Activated CD8-positive, alpha-beta memory T cell treated with anti-CD3 and anti-CD28 coated beads for 4 hours (primary cell): ENCODE measurements around the gene ABCF3.

Experiments
- DNase-seq, 2 donors: peaks; one replicate each; pipeline ENCODE4 v3.0.0-alpha.2; 2020; ENCODE audit warnings: low read depth in 2 of 2

ABCF3 gene

GRCh38 chr3:184168363-184169120 lies 17.5 kb upstream of the ABCF3 start:
- no peak for DNase-seq

- no peak for DNase-seq
Observed at GRCh38 chr3:184169896-184170875, 15.8 kb upstream of the ABCF3 start.

GRCh38 chr3:184171562-184171961 lies 14.4 kb upstream of the ABCF3 start:
- no peak for DNase-seq

DNA sequence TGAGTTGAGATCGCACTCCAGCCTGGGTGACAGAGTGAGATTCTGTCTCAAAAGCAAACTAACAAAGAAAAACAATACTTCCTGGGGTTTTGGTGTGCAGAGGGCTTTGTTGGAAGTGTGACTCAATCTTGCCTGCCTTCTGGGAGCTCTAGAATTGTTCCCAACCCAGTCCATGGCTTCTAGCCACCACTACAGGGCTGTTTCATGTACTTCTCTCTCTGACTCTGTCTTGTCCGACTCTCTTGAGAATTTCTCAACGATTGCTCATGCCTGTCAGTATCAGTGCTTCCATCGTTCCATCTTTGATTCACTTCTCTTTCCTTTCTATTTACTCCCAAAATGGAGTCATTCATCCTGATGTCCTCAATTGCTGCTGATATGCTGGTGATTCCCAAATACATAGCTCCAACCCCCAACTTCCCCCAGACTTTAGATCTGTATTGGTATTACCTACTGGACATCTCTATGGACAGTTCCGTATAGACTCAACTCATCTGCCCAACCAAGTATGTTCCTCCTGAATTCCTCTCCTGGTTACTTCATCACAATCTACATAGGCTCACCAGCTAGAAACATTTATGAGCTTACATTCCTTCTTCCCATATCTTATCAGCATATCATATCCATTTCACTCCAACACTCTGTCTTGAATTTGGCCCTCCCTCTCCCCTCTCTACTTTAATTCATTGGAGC lies 13.2 kb upstream of the ABCF3 start:
- DNase-seq = no peak

GRCh38 chr3:184173374-184173722 lies 12.7 kb upstream of the ABCF3 start:
- no peak for DNase-seq

GRCh38 chr3:184174284-184174645 lies 11.7 kb upstream of the ABCF3 start:
- DNase-seq = no peak

- peak; percentile 97 to 98 for DNase-seq
Observed at GRCh38 chr3:184174646-184175492, 11.1 kb upstream of the ABCF3 start, which contains the start of gene AP2M1. TSS of gene AP2M1 (plus strand) at chr3:184174855. CDS start at chr3:184176994, 2,139 bp downstream.

DNA sequence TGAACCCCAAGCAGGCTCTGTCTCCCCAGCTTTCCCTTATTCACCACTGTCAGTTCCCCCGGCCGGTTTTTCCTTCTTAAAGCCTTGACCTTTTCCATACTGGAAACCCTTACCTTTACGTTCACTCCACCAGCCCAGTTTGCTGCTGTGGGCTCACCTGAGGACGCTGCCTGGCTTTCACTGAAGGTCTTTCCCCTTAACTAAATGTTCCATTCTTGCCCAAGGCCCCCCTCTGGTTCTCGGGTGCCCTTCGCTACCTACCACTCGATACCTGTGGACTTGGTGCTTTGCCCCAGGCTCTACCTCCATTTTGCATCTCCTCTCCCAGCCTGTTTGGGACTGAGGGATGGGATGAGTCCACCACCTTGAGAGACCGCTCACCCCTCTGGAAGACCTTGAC lies 10.5 kb upstream of the ABCF3 start:
- DNase-seq = no peak

GRCh38 chr3:184175981-184176376 lies 10.0 kb upstream of the ABCF3 start:
- DNase-seq = no peak

DNA sequence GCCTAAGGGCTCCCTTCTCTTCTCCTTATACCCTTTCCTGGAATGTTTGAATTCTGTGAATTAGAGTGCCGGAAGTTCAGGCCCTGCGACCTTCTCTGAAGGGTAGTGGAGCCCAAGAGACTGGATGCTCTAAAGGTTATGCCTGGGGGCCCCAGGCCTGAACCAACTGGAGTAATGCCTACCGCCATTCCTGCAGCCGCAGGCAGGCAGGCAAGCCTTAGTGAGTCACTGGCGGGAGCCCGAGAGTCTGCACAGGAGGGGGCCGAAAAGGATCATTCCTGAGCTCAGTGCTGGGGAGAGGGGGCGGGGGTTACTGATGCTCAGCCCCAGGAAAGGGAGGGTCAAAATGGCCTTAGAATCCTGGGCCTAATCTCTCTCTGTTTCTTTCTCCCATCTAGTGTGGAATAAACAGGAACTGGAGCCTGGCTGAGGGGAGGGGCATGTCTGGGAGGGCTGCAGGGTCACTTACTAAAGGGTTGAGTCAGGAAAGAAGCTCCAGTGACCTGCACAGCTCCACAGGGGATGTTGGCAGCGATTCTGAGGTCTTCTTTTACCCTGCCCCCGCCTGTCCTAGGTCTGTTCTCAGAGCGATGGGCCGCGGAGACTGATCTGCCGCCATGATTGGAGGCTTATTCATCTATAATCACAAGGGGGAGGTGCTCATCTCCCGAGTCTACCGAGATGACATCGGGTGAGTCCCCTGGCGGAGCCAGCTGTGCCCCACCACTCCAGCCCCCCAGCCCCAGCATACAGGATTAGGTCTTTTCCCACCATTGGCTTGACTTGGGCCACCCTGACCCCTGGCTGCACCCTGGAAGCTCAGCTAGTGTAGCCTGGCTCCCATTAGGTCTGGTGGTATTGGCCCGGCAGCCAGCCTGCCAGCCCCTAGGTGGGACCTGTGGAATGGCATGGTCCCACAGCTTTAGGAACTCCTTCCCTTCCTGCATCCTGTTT lies 9.3 kb upstream of the ABCF3 start:
- no peak for DNase-seq

GRCh38 chr3:184177331-184177731 lies 8.7 kb upstream of the ABCF3 start:
- DNase-seq = no peak

- no peak for DNase-seq
Observed at GRCh38 chr3:184177767-184178306, 8.2 kb upstream of the ABCF3 start.

GRCh38 chr3:184178521-184179138 lies 7.4 kb upstream of the ABCF3 start:
- DNase-seq = no peak

- DNase-seq = no peak
Observed at GRCh38 chr3:184180165-184180564, 5.8 kb upstream of the ABCF3 start.

DNA sequence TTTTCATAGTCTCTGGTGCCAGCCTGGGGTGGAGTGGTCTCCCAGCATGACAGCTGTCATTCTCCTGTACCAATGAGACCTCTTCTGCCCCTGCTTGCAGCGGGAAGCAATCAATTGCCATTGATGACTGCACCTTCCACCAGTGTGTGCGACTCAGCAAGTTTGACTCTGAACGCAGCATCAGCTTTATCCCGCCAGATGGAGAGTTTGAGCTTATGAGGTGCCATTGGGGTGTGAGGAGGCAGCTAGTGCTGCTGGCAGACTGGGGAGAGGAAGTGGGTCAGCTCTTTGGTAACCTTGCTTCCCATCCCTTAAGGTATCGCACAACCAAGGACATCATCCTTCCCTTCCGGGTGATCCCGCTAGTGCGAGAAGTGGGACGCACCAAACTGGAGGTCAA lies 4.4 kb upstream of the ABCF3 start:
- DNase-seq = no peak

DNA sequence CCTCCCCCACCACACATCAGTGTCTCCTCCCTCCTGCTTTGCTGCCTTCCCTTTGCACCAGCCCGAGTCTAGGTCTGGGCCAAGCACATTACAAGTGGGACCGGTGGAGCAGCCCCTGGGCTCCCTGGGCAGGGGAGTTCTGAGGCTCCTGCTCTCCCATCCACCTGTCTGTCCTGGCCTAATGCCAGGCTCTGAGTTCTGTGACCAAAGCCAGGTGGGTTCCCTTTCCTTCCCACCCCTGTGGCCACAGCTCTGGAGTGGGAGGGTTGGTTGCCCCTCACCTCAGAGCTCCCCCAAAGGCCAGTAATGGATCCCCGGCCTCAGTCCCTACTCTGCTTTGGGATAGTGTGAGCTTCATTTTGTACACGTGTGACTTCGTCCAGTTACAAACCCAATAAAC lies 2.3 kb upstream of the ABCF3 start:
- no peak for DNase-seq

DNA sequence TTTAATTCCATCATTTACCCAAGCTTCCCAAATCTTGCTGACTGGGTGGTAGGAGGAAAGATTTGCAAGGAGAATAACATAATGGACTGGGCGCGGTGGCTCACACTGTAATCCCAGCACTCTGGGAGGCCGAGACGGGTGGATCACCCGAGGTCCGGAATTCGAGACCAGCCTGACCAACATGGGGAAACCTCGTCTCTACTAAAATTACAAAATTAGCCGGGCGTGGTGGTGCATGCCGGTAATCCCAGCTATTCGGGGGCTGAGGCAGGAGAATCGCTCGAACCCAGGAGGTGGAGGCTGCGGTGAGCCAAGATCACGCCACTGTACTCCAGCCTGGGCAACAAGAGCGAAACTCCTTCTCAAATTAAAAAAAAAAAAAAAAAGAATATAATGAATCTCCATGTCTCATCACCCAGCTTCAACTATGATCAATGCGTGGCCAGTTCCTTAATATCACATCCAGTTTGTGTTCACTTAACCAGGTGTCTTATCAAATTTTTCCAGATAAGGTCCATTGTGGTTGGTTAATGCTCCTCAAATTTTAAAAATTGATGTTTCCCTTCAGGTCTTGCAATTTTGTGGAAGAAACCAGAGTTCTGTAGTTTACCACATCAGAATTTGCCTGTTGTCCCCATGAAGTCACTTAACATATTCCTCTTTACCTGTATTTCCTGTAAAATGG lies 1.3 kb upstream of the ABCF3 start:
- no peak for DNase-seq

DNA sequence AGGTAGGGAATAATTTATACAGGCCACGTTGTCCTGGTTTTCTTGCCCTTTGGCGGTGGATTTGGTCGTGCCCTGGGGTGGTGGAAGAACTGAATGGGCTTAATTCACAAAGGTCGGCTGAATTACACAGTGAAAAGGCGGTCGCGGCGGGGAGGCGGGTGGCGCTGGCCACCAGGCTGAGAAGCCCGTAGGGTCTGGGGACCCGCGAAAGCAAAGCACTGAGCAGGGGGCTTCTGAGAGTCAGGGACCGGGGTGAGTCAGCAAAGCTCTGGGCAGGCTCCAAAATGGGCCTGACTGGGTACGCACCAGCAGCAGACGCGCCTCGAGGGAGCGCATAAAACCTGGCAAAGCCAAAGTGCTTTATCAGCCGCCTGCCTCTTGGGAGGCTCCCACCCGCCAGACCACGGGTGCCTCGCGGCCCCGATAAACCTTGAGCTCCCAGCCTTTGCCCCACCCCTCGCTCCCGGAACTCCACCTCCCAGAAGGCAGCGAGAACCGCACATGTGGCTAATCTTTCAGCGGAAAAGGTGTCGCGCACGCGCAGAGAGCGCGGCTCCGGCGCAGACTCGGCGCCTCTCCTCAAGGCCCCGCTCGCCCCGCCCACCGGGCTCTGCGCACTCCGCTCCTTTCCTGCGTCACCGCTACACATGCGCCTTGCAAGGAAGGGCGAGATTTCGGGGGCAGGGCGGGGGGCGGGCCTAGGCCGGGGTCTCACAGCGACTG lies 377 bp upstream of the ABCF3 start:
- peak; percentile 98 to 99 for DNase-seq
